ENCODE data around the gene NAA25. TPM values are rescaled to one million over a fixed set of nuclear protein-coding genes. Genes with fewer than 3 reads are reported as not detected.
"Not testable (repeated sequence)": the region's sequence is repeated elsewhere in the genome, so short reads cannot be mapped to it uniquely, and the experiment has no call there.

Gene NAA25
- total RNA-seq, 1 donor from 2014 or later = 29.8 TPM

- DNase-seq (ENCODE audit: low spot score in 2 of 2) (peak; percentile 100), FAIRE-seq (no peak)
Observed at GRCh38 chr12:112012775-112013600, 95.6 kb downstream of the NAA25 start, which contains the start of the genes ERP29 and TMEM116. Gene ERP29, plus strand, starts transcription at chr12:112013426. Its CDS starts 40 bp downstream, at chr12:112013466. Gene TMEM116, minus strand, starts transcription at chr12:112013165. Its CDS starts 7,895 bp downstream, at chr12:112005270.

GRCh38 chr12:112011685-112012084, 96.9 kb downstream of the NAA25 start:
- DNase-seq (ENCODE audit: low spot score in 2 of 2) (no peak), FAIRE-seq (no peak)

- FAIRE-seq (no peak), DNase-seq (ENCODE audit: low spot score in 2 of 2) (no peak)
Observed at GRCh38 chr12:112010415-112011344, 97.9 kb downstream of the NAA25 start.

- not testable (repeated sequence) for FAIRE-seq; DNase-seq (ENCODE audit: low spot score in 2 of 2)
Observed at GRCh38 chr12:112009596-112009995, 99.0 kb downstream of the NAA25 start.

GRCh38 chr12:112008918-112009317, 99.7 kb downstream of the NAA25 start:
- DNase-seq (ENCODE audit: low spot score in 2 of 2) = no peak
- no peak for FAIRE-seq

GRCh38 chr12:112007945-112008344, 100.6 kb downstream of the NAA25 start:
- FAIRE-seq (no peak), DNase-seq (ENCODE audit: low spot score in 2 of 2) (no peak)

GRCh38 chr12:112005419-112006395, 102.9 kb downstream of the NAA25 start:
- DNase-seq (ENCODE audit: low spot score in 2 of 2) (no peak), FAIRE-seq (no peak)

- DNase-seq (ENCODE audit: low spot score in 2 of 2) = no peak
- FAIRE-seq = no peak
Observed at GRCh38 chr12:112004041-112004440, 104.5 kb downstream of the NAA25 start.

- DNase-seq (ENCODE audit: low spot score in 2 of 2) (no peak), FAIRE-seq (no peak)
Observed at GRCh38 chr12:112001576-112001975, 107.0 kb downstream of the NAA25 start.

GRCh38 chr12:112000820-112001219, 107.8 kb downstream of the NAA25 start:
- FAIRE-seq (no peak), DNase-seq (ENCODE audit: low spot score in 2 of 2) (no peak)

- not testable (repeated sequence) for DNase-seq (ENCODE audit: low spot score in 2 of 2); FAIRE-seq
Observed at GRCh38 chr12:111999129-111999528, 109.5 kb downstream of the NAA25 start.

- DNase-seq (ENCODE audit: low spot score in 2 of 2) (no peak), FAIRE-seq (no peak)
Observed at GRCh38 chr12:111998015-111998414, 110.6 kb downstream of the NAA25 start.

- DNase-seq (ENCODE audit: low spot score in 2 of 2) (no peak), FAIRE-seq (no peak)
Observed at GRCh38 chr12:111997300-111997699, 111.3 kb downstream of the NAA25 start.

- FAIRE-seq (no peak), DNase-seq (ENCODE audit: low spot score in 2 of 2) (no peak)
Observed at GRCh38 chr12:111995782-111996480, 112.7 kb downstream of the NAA25 start.

GRCh38 chr12:111994211-111995111, 114.1 kb downstream of the NAA25 start:
- FAIRE-seq; DNase-seq (ENCODE audit: low spot score in 2 of 2): not testable (repeated sequence)

- DNase-seq (ENCODE audit: low spot score in 2 of 2) = no peak
- no peak for FAIRE-seq
Observed at GRCh38 chr12:111993292-111994150, 115.1 kb downstream of the NAA25 start.

- FAIRE-seq (no peak), DNase-seq (ENCODE audit: low spot score in 2 of 2) (no peak)
Observed at GRCh38 chr12:111992464-111992863, 116.1 kb downstream of the NAA25 start.
